Measurements from ENCODE around the gene ARHGAP29. TPM values are rescaled to one million over a fixed set of nuclear protein-coding genes. Genes with fewer than 3 reads are reported as not detected.
A peak's percentile ranks its signal among the peaks of the same experiment; 100 is the strongest.

ARHGAP29 gene
- total RNA-seq, 4 donors from 2014 or later = 56.2 to 115 (median 77.7) TPM

DNA sequence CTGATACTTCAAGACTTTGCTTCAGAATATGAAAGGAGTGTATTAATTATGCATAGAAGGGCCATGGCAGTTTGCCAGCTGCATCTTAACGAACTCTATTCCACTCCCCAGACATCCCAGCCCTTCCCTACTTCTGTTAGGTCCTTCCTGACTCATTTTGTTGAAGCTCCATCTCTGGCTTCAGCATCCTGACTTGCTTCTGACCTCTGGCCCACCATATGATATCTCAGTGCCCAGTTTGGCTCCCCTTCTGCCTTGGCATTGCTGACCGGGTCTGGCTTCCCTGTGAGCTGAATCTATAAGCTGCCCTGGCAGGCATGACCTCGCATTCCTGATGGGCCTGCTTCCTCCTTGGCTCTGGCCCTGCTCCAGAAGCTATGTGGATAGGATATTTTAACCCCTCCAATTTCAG is 27.6 kb upstream of the ARHGAP29 start:
- H3K4me1 ChIP-seq = no peaks in the 10 kb centered on the region

GRCh38 chr1:94260635-94261387 is 23.4 kb upstream of the ARHGAP29 start:
- Histone ChIP-seq H3K36me3 (no peaks in the 10 kb centered on the region), H3K27me3 (no peaks in the 10 kb centered on the region), H3K9me3 (no peaks in the 10 kb centered on the region), H3K4me3 (replicated peaks in 1 of 3) (no peak overlapping the region), H3K4me1 (peaks cover 19 to 27% of the 10 kb centered on the region in 2 donors), H3K27ac (no peak overlapping the region)
- DNase-seq = no peak
- TF ChIP-seq POLR2A (IDR thresholded peaks at IDR 0.05) (no peak), CTCF (IDR thresholded peaks at IDR 0.05) (no peak)
- intact Hi-C loops (cut with DNase I) = no loop called here
- 86 to 91% methylated on average over 2 of the region's 2 CpGs for WGBS, 2 donors

More for the DNA sequence above, 27.6 kb upstream of the ARHGAP29 start:
- no peak overlapping the region for H3K4me3 ChIP-seq (replicated peaks in 1 of 3)
- no peak overlapping the region for H3K27ac ChIP-seq
- H3K9me3 ChIP-seq = no peaks in the 10 kb centered on the region
- TF ChIP-seq CTCF (IDR thresholded peaks at IDR 0.05) (no peak), POLR2A (IDR thresholded peaks at IDR 0.05) (no peak)
- 69 to 72% methylated on average over 3 of the region's 3 CpGs for WGBS, 2 donors
- intact Hi-C loops (cut with DNase I) = no loop called here
- H3K36me3 ChIP-seq = no peaks in the 10 kb centered on the region
- no peak for DNase-seq
- no peaks in the 10 kb centered on the region for H3K27me3 ChIP-seq

DNA sequence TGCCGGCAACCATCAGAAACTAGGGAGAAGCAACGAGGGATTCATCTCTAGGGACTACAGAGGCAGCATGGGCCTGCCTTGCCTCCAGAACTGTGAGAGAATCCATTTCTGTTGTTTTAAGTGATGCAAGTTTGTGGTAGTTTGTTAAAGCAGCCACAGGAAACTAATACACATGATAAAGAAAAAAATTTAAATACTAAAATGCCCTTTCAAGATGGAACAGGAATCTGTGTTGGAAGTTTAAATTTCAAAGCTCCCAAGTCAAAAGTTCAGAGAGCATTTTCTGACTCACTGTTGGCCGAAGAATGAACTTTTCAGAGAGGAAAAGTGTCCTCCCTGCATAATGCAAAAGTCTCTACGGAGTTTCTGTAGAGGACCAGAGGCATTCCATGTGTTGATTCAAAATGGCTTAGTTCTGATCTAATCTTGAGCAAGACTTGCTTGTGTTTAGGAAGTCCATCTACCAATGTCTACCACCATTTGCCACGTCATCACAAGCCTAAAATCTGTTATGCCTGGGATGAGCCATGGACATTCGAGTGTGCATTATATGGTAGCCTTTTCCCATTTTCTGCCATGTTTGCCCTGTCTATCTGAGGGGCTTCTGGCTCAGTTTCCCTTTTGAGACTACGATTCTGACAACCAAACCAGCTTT is 22.4 kb upstream of the ARHGAP29 start:
- intact Hi-C loops (cut with DNase I) = no loop called here
- no peak for DNase-seq
- TF ChIP-seq CTCF (IDR thresholded peaks at IDR 0.05) = no peak
- TF ChIP-seq POLR2A (IDR thresholded peaks at IDR 0.05) = no peak
- Histone ChIP-seq H3K4me3 (replicated peaks in 1 of 3) (no peak overlapping the region), H3K9me3 (no peaks in the 10 kb centered on the region), H3K27ac (peak overlapping the region in 2 of 3 donors; percentile 41 to 86), H3K4me1 (peaks cover 19 to 27% of the 10 kb centered on the region in 2 donors), H3K36me3 (no peaks in the 10 kb centered on the region), H3K27me3 (no peaks in the 10 kb centered on the region)
- WGBS, 2 donors = 92 to 93% methylated on average over 7 of the region's 7 CpGs

- H3K9me3 ChIP-seq = no peaks in the 10 kb centered on the region
- H3K27ac ChIP-seq = peak overlapping the region; percentile 65 to 86 (median 69)
Observed at GRCh38 chr1:94258873-94259331, 21.5 kb upstream of the ARHGAP29 start.

More at GRCh38 chr1:94258873-94259331, 21.5 kb upstream of the ARHGAP29 start:
- H3K36me3 ChIP-seq = no peaks in the 10 kb centered on the region
- H3K27me3 ChIP-seq = no peaks in the 10 kb centered on the region
- intact Hi-C loops (cut with DNase I) = no loop called here
- H3K4me1 ChIP-seq = peaks cover 19 to 27% of the 10 kb centered on the region in 2 donors
- TF ChIP-seq POLR2A (IDR thresholded peaks at IDR 0.05) (no peak), CTCF (IDR thresholded peaks at IDR 0.05) (no peak)
- peak; percentile 84 to 88 for DNase-seq
- no peak overlapping the region for H3K4me3 ChIP-seq (replicated peaks in 1 of 3)

Data from thyroid gland (tissue), 4 donors.